ENCODE data around the gene OGT.
"Not testable (repeated sequence)": the region's sequence is repeated elsewhere in the genome, so short reads cannot be mapped to it uniquely, and the experiment has no call there.

The OGT gene

DNA sequence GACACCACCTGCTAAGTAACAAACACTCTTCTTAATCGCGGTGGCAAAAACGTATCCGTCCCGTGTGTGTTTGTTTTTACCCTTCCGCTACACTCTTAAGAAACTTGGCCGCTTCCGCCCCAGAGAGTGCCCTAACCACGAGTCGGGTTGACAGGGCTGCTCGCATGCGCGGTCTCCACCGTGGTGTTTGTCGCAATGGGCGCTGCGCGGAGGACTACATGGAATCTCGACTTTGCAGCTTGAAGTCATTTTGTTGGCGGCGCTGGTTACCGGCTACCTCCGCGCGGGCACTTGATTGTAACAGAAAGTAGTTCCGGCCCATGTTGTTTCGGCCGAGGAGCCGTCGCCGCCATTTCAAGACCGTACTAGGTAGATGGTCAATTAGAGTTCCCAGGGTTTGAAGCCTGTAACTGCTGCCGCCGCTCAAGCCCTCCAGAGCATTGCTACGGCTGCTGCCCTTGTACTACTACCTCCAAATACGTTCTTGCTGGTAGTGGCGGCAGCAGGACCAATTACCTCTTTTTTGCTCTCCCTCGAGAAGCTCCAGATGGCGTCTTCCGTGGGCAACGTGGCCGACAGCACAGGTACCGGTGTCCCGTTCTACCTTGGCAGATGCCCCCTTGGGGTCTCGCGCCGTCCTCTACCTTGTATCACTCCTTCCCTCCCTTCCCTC lies at the start of gene OGT:
Gene OGT (plus strand): TSS at position 352 of the 673 bp plus-strand sequence. CDS start 196 bp downstream, at position 548.
- DNase-seq (ENCODE audit: low read depth in 2 of 2), result peak; percentile 87 to 90

DNA sequence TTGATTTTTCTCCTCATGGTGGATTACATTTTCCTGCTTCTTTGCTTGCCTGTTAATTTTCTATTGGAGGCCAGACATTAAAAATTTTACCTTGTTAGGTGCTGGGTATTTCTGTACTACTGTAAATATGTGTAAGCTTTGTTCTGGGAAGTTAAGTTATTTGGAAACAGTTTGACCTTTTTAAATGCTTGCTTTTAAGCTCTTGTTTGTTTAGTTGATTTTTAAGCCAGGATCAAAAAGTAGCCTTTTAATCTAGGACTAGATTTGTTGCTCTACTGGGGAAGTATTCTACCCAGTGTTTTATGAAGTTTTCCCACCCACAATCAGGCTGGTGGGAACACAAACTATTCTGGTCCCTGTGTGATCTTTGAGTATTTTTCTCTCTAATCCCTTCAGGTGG lies 45.1 kb upstream of the OGT start:
- DNase-seq (ENCODE audit: low read depth in 2 of 2), result no peak

DNA sequence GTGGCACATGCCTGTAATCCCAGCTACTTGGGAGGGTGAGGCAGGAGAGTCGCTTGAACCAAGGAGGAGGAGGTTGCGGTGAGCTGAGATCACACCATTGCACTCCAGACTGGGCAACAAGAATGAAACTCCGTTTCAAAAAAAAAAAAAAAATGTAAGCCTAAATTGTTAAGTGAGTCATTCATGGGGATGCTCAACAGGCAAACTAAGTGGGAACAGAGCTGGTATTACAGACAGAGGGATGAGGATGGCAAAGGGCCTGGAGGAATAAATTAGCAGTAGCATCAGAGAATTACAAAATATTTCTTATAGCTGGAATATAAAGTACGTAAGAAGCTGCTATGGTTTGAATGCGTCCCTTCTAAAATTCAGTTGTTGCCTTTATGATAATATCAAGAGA lies 43.4 kb upstream of the OGT start:
- no peak for DNase-seq (ENCODE audit: low read depth in 2 of 2)

DNA sequence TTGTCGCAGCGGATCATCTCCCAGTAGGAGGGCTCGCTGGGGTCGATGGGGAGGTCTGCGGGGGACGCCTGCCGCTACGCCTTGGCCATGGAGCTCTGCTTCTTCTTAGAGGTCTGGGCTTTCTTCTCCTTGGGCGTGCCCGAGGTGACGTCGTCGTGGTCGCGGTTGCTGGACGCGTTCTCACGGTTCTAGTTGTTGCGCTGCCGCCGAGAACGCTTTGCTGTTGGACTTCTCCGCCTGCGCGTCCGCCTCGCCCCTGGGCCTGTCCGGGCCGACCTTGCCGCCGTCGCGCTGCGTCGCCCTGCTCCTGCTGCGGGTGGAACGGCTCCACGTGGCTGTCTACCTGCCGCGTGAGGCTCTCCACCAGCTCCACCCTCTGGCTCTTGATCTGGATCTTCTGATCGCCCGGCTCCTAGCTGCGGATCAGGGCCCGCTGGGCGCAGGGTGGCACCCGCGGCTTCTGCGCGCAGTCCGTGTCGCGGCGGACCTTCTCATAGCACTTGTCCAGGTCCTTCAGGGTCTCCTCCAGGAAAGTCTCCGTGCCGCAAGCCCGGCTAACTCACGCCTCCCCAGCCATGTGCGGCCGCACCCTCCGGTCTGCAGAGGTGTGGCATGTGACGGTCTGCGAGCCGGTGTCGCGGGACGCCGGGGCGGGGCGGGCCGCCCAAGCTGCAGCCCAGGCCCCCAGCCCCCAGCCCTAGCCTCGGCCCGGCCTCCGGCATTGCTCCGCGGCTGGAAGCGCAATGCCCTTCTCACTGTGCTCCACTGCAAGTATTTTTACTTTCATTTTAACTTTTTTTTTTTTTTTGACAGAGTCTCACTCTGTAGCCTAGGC lies 40.5 kb upstream of the OGT start:
- peak; percentile 6 to 24 for DNase-seq (ENCODE audit: low read depth in 2 of 2)

DNA sequence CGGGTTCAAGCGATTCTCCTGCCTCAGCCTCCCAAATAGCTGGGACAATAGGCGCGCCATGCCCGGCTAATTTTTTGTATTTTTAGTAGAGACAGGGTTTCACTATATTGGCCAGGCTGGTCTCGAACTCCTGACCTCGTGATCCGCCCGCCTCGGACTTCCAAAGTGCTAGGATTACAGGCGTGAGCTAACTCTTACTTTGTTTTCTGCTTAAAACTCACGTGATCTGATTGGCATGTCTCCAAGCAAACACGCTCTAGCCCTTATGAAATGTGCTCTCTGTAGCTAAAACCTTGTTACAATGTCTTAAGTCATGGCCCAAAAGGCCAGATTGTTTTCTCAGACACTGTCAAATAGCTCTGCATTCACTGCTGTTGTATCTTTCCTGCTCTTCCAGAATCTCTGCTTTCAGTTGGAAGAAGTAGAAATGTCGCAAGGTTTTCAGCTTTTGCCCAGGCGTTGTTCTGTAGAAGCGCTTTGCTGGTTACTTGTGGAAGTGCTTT lies 39.7 kb upstream of the OGT start:
- DNase-seq (ENCODE audit: low read depth in 2 of 2), result no peak

DNA sequence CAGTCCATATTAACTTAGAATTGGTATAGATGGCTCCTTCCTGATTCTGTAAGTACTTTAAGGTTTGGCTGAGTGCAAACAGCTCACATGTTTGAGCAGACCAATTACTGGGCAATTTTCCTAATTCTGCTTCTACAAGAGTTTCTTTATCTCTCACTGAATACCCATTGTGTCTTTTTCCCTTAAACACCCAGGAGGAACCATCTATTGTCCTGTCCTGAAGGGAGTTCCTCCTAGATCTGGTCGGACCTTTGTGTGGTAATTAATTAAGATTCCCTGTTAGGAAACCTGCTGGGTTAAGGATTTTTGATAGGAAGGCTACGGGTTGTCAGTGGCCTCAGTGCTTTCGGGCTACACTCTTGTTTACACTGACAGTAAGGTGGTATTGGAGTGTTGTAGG lies 36.9 kb upstream of the OGT start:
- not testable (repeated sequence) for DNase-seq (ENCODE audit: low read depth in 2 of 2)

DNA sequence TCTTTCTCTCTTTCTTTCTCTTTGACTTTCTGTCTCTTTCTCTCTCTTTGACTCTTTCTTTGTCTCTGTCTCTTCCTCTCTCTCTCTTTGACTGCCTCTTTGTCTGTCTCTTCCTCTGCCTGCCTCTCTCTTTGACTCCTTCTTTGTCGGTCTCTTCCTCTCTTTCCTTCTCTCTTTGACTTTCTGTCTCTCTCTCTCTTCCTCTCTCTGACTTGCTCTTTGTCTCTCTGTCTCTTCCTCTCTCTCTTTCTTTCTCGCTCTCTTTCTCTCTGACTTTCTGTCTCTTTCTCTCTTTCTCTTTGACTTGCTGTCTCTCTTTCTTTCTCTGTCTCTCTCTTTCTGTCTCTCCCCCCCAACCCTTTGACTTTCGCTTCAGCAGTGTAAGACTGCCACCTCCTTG lies 36.4 kb upstream of the OGT start:
- no peak for DNase-seq (ENCODE audit: low read depth in 2 of 2)

DNA sequence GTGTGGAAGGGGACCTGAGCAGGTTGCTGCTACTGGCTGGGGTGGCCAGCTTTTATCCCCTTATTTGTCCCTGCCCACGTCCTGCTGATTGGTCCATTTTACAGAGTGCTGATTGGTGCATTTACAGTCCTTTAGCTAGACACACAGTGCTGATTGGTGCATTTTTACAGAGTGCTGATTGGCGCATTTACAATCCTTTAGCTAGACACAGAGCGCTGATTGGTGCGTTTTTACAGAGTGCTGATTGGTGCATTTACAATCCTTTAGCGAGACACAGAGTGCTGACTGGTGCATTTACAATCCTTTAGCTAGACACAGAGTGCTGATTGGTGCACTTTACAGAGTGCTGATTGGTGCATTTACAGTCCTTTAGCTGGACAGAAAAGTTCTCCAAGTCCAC lies 30.8 kb upstream of the OGT start:
- DNase-seq (ENCODE audit: low read depth in 2 of 2), result not testable (repeated sequence)

DNA sequence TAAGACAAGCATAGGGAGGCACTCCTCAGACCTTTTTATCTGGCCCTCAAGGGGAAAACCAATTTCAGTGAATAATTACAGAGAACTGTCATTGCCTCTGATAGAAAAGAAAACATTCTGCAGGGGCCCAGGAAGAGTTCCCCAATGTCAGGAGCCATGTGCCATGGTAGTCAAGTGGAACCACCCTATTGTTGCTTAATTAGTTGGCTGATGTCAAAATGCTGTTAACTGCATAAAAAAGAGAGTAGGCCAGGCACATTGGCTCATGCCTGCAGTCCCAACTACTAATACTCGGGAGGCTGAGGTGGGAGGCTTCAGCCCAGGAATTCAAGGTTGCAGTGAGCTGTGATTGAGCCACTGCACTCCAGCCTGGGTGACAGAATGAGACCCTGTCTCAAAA lies 28.6 kb upstream of the OGT start:
- no peak for DNase-seq (ENCODE audit: low read depth in 2 of 2)

DNA sequence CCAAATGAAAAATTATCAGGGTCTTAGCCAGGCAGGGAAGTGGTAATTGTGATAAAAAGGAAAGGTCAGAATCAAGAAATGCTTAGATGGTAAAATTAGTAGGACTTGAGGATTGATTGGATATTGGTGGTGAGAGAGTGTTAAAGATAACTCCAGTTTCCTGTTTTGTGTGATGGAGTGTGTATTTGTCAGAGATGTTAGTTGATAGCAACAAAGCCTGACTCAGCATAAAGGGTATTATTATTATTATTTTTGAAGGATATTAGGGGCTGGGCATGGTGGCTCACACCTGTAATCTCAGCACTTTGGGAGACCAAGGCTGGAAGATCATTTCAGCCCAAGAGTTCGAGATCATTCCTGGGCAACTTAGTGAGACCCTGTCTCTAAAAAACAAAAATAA lies 23.6 kb upstream of the OGT start:
- DNase-seq (ENCODE audit: low read depth in 2 of 2), result no peak

DNA sequence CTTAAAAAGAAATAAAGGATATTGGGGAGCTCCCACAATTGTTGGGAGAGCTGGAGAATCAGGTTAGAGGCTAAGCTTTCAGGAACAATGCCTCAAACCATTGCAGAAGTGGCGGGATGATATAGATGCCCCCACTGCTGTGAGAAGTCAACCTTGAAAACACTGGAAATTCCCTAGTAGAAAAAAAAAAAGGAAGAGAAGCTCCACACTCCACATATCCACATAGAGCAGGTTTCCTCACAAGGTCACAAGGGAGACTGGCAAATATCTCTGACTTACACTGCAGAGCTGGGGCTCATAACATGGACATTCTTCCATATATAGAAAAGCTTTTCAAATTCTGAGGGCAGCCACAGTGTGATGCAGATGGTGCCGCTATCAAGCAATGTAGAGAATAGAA lies 22.7 kb upstream of the OGT start:
- DNase-seq (ENCODE audit: low read depth in 2 of 2), result no peak

DNA sequence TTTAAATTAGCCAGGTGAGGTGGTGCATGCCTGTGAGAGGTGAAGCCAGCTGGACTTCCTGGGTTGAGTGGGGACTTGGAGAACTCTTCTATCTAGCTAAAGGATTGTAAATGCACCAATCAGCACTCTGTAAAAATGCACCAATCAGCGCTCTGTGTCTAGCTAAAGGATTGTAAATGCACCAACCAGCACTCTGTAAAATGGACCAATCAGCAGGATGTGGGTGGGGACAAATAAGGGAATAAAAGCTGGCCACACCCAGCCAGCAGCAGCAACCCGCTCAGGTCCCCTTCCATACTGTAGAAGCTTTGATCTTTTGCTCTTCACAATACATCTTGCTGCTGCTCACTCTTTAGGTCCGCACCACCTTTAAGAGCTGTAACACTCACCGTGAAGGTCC lies 19.2 kb upstream of the OGT start:
- not testable (repeated sequence) for DNase-seq (ENCODE audit: low read depth in 2 of 2)

DNA sequence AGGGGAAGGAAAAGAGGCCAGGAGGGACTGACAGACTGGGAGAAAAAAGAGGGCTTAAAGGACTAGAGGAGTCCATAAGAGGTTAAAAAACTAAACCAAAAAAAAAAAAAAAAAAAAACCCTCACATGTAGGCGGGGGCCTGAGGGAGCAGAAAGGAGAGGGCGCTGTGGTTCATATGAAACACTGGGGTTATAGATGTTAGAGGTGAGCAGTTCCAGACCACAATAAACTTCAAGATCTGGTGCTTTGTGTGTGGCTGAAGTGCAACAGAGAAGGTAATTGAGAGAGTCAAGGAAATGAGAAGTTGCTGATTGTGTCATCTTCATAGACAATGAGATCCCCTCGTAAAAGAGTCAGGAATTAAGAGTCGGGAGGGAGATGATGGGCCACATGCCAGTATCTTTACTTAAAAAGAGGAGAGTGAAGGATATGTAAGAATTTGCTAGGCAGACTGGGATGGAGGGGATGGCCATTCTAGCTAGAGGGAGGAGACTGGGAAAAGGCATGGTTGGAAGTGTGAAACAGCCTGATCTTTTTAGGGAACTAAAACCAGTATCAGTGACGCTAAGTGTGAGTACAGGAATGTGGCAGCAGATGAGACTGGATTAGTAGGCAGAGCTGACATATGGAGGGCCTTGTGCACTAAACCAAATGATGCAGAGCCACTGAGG lies 18.4 kb upstream of the OGT start:
- no peak for DNase-seq (ENCODE audit: low read depth in 2 of 2)

DNA sequence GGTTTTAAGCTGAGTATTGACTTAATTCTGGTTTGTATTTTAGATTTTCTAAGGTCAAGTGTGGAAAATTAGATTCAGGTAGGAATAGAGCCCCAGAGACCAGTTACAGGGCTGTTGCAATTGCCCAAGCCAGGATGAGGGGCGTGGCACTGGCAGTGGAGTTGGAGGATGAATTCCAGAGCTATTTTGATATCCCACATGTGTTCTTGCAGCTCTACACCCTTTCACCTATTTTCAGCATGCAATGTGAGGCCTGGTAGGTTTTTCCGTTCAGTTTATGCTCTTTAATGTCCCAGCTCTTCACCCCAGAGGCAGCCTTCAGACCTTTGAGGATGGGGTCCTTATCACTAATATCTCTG lies 17.9 kb upstream of the OGT start:
- no peak for DNase-seq (ENCODE audit: low read depth in 2 of 2)

DNA sequence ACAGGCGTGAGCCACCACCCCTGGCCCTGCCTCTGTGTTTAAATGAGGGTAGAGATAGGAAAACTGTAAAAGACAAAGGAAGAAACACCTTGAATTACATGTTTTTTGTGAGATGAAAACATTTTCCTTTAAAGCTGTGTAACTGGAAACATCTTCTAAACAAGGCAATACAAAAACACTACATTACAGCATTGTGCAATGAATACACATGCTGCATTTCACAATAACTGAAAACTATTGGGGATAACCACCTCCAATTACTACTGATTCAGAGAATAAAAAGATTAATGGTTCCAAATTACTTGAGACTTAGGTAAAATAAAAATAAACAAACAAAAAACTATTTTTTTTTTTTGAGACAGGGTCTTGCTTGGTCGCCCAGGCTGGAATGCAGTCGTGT lies 7.6 kb upstream of the OGT start:
- DNase-seq (ENCODE audit: low read depth in 2 of 2), result no peak

DNA sequence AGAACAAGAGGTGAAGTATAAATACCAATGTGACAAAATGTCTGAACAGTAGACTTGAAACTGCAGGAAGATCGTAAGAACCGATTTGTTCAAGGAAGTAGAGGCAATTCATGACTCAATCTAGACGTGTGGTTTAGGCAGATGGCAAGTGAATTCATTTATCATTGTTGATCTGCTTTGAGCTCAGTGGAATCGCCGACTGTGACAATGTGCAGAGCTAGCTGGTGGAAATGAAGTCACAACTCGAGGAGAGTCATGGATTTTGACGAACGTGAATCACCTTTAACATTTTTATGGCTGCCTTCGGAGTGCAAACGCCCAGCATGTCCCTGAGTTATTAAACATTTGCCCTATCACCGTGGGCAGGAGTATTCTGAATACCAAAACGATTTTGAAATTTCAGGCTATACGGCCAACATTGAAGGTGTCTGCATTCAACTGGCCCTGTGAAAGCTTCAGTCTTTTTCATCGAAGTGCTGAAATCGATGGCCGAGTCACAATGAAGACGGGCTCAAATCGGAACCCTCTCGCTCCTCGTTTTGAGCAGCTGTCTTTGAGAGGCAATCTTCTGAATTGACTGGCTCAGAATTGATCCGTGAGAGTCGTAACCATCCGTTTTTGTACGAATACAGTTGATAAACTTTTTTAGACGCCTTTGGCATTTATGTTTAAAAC lies 689 bp upstream of the OGT start:
- peak; percentile 50 to 51 for DNase-seq (ENCODE audit: low read depth in 2 of 2)

DNA sequence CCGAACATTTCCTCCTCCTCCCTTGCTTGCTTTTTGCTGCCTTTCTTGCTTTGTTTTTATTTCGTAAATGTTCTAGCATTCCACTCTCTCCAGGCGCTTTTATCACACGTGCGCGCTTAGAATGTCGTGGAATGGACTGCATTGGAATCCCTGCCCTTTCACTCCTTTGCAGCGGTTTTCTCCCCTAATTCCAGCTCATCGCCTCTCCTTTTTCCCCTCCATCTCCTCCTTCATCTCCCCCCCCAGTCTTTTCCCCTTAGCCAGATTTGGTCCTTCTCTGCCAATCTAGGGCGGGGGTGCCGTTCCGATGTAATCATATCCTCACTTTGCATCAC lies 579 bp downstream of the OGT start:
- no peak for DNase-seq (ENCODE audit: low read depth in 2 of 2)

DNA sequence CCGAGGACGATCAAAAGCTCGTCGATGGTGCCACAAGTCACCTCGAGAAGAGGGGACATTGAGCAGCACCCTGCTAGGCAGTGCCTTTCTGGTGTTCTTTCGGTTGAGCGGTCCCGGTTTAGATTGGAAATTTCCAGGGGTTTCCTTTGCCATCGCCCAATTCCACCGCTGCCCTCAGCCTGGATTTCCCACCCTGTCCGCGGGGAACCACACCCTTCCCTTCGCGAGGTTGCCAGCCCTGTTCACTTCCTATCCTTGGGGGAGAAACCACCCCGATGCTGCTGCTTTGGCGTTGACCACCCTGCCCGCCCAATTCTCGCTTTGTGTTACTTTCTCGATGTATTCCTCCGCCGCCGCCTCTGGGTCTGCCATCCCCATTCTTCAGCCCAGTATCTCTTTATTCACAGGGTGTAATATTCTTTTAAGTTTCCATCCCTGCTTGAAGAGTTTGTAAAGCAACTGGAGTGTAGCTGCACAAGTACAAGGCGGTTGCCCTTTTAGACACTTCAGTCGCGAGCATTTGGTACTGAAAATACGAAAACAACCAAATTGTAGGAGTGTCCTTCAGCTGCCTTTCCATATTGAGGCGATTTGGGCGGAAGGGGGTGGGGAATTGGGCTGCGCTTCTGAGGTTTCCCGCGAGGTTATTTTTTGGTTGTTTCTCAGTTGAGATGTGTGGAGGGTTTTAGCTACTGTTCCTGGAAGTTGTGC lies 1.1 kb downstream of the OGT start:
- DNase-seq (ENCODE audit: low read depth in 2 of 2), result peak in 1 of 2 donors; percentile 31

DNA sequence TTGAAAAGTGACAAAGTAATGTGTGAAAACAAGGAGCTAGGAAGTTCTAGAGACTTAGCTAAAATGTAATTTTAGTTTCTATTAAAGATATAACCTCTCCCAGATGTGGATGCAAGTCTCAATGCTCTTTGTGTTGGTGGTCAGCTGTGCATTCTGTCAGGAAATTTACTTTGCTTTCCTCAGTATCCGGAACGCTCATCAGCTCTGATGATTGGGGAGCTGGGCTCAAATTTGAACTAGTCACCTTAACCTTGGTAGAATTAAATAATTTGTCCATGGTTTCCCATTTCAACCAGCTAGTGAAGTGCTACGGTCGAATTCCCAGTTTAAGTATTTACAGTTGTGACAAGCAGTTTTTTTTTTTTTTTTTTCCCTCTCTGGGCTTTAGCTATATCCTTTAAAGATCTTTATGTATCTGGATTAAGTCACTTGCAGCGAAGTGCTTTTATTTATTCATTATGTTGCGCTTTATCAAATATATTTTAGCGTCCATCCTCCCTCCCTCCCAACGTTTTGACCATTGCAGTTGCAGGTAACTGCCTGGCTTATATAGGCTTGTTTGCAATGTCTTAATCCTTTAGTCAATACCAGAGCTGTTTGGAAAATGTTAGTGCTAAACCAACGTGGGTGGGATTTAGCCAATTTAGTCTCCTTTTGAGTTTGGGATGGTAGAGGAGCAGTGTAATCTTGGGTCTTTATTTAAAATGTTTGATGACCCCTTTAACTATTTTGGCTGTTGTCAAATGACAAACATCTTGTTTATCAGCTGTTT lies 2.1 kb downstream of the OGT start:
- DNase-seq (ENCODE audit: low read depth in 2 of 2), result no peak

DNA sequence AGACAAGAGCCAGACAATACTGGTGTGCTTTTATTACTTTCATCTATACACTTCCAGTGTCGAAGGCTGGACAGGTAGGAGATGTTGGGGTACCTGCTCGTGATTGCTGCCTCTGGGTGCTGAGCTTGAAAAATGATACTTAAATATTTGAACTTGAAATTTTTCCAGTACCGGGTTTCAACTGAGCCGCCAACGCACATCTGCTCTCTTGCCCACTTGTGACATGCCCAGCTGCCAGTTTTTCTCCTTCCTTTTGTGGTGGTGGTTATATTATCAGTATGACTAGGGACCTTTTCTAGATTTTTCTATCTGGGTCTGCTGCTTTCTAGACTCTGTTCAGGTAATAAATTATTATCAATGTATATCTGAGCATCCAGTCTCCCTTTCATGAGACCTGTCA lies 3.4 kb downstream of the OGT start:
- DNase-seq (ENCODE audit: low read depth in 2 of 2), result peak in 1 of 2 donors; percentile 20

DNA sequence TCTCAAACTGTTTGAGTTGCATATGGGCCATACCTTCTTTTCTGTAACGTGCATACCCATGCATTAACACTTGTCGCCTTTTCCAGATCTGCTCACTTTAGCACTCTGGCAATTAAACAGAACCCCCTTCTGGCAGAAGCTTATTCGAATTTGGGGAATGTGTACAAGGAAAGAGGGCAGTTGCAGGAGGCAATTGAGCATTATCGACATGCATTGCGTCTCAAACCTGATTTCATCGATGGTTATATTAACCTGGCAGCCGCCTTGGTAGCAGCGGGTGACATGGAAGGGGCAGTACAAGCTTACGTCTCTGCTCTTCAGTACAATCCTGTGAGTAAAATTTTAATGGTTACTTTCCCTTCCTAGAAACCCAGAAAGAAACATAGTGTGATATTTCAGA lies 4.8 kb downstream of the OGT start:
- no peak for DNase-seq (ENCODE audit: low read depth in 2 of 2)

Data from stimulated activated CD4-positive, alpha-beta T cell treated with anti-CD3 and anti-CD28 coated beads, Interleukin-15, amount 100 ng/mL, for 48 hours (primary cell).